H1 (cell line): Measurements from ENCODE around the gene TXK.

Experiments
- CREB1 ChIP-seq: IDR thresholded peaks from 2 replicates; pipeline ENCODE4 v1.6.1; 2012; ENCODE audit warnings: inconsistent platforms
- CTCF ChIP-seq, 3 experiments: IDR thresholded peaks; 1 replicate in 2 of 3; 2 replicates in 1 of 3; pipeline versions ENCODE4 v1.5.1 to v1.6.1; 2011; ENCODE audit warnings: low read length in 3 of 3, mild to moderate bottlenecking in 3 of 3, inconsistent platforms in 2 of 3, low read depth in 1 of 3, moderate library complexity in 1 of 3; ENCODE audit not compliant: insufficient read depth in 1 of 3; ENCODE audit errors: control extremely low read depth in 1 of 3
- EZH2 ChIP-seq: fragments of 200-600 bp; sonication (generic); IDR thresholded peaks from 2 replicates; pipeline ENCODE4 v1.7.1; 2012; ENCODE audit warnings: low read depth, mild to moderate bottlenecking, moderate library complexity, low read length, inconsistent platforms; ENCODE audit not compliant: severe bottlenecking
- HDAC2 ChIP-seq, 2 experiments: fragments of 300-600 bp in 1 of 2; sonication (generic) in 1 of 2; IDR thresholded peaks; 2 replicates each; pipeline ENCODE4 v1.6.1; 2011 to 2012; ENCODE audit warnings: low read depth in 2 of 2, low read length in 2 of 2, mild to moderate bottlenecking in 2 of 2, moderate library complexity in 2 of 2, borderline replicate concordance in 1 of 2, inconsistent platforms in 1 of 2
- RAD21 ChIP-seq, 2 experiments: IDR thresholded peaks in 1 of 2; conservative IDR thresholded peaks in 1 of 2; 2 replicates each; pipeline ENCODE4 v1.6.1; 2011; ENCODE audit warnings: low read depth in 2 of 2, low read length in 2 of 2, improper control_type of control experiment in 1 of 2, inconsistent platforms in 1 of 2, mild to moderate bottlenecking in 1 of 2, moderate library complexity in 1 of 2
- TCF12 ChIP-seq: IDR thresholded peaks from 2 replicates; pipeline ENCODE4 v1.6.1; 2011; ENCODE audit warnings: low read depth, mild to moderate bottlenecking, low read length
- TEAD4 ChIP-seq: IDR thresholded peaks from 2 replicates; pipeline ENCODE4 v1.6.1; 2012; ENCODE audit warnings: low read depth, low read length, inconsistent platforms, mixed read lengths

- TF ChIP-seq RAD21 (IDR thresholded peaks at IDR 0.05 in 1 of 2, conservative IDR thresholded peaks at IDR 0.05 in 1 of 2; ENCODE audit: low read depth in 2 of 2, low read length in 2 of 2) (peak; percentile 44 to 58), CTCF (IDR thresholded peaks at IDR 0.05; ENCODE audit: control extremely low read depth in 1 of 3, insufficient read depth in 1 of 3, low read depth in 1 of 3, low read length in 3 of 3) (peak in 2 of 3 experiments; percentile 51 to 75; a peak in 2 of 4 replicates), HDAC2 (IDR thresholded peaks at IDR 0.05; ENCODE audit: borderline replicate concordance in 1 of 2, low read depth in 2 of 2, low read length in 2 of 2) (no peak), TEAD4 (no peak), CREB1 (no peak), TCF12 (no peak), EZH2 (no peak)
Observed at GRCh38 chr4:48033825-48034413, 100.1 kb downstream of the TXK start.
